Mesangial cell (primary cell): ENCODE data around the gene MEF2C. TPM values are rescaled to one million over a fixed set of nuclear protein-coding genes. Genes with fewer than 3 reads are reported as not detected.

Experiments used
- total RNA-seq: library from RNA; depleted of rRNA; stranded (reverse); fragments of >200 nt; gene quantifications from 2 replicates; pipeline ENCODE4 v1.2.3, GENCODE V29; 2015

The MEF2C gene
- 2.6 and 4.4 TPM in 2 replicates for total RNA-seq

DNA sequence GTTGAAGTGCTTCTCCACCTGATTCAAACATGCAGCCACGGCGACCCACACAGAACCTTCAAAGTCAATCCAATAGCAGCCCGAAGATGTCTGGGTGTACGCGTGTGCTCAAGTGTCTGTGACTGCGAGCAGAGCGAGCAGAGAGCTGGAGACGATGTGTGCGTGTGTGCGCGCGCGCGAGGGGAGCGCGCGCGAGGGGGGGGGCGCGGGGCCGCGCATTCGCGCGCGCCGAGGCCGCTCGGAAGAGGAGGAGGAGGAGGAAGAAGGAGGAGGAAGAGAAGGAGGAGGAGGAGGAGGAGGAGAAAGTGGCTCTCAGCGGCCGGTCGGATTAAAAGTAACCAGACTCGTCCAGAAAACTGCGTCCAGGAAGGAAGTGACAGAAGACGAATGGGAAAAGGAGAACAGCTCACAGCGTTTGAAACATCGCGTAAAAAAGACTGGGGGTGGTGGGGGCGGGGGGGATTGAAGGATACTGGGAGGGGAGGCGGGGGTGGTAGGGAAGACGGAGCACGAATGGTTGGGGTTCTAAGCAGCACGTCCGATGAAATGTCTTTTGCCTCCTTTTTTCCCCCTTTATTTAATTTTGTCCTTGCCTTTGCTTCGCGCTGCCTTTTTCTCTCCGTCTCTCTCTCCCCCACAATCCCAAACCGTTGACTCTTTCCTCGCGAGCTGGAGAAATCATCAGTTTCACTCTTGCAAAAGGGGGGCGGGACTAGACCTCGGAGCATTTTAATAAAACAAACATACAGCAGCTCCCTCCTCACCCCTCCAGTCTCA is at the start of gene MEF2C:
MEF2C (minus strand) TSS at position 126 of the 777 bp plus-strand sequence. CDS start 59,396 bp downstream, outside the sequence.

